A549 (cell line): ENCODE results near the gene NAA38. TPM values are rescaled to one million over a fixed set of nuclear protein-coding genes. Genes with fewer than 3 reads are reported as not detected.

Experiments used
- ATAC-seq, 2 experiments: fragments of 200-7000 bp in 1 of 2; fragments of >200 bp in 1 of 2; cut with Nextera tagmentation in 1 of 2; cut with Tn5 transposase in 1 of 2; 3 replicates each; pipeline versions ENCODE4 v1.8.0 to v1.9.1; 2018 to 2020; ENCODE audit warnings: mild to moderate bottlenecking in 1 of 2, moderate library complexity in 1 of 2
- CTCF ChIA-PET: fragments of 300-600 bp; sonication (Branson Sonifier 250); formaldehyde crosslinking; extraction: SDS; loops from one replicate; lab custom pipeline; 2021; ENCODE audit warnings: antibody characterized with exemption, inconsistent platforms; lab: Yijun Ruan, JAX
- POLR2A ChIA-PET: fragments of 350-600 bp; formaldehyde crosslinking; extraction: SDS; loops from one replicate; lab custom pipeline; 2021; ENCODE audit warnings: antibody characterized with exemption, inconsistent platforms; lab: Yijun Ruan, JAX
- DNase-seq, 2 experiments: peaks; one replicate each; pipeline versions ENCODE4 v3.0.0 to v3.0.0-alpha.2; 2011 to 2016; ENCODE audit warnings: low read depth in 1 of 2, low spot score in 1 of 2
- FAIRE-seq: peaks from 2 replicates; lab custom pipeline; 2011; peaks lifted over from hg19 to GRCh38; lab: Jason Lieb, UNC
- H3K27ac ChIP-seq, 2 experiments: fragments of >200 bp; sonication (Bioruptor Twin); formaldehyde crosslinking; 3 replicates each; pipeline ENCODE4 v1.5.1; 2016 to 2017
- H3K4me1 ChIP-seq: fragments of >200 bp; sonication (Bioruptor Twin); formaldehyde crosslinking; 3 replicates; pipeline ENCODE4 v1.6.1; 2016
- H3K4me2 ChIP-seq: fragments of >200 bp; sonication (Bioruptor Twin); formaldehyde crosslinking; 3 replicates; pipeline ENCODE4 v1.6.1; 2016
- H3K4me3 ChIP-seq: fragments of >200 bp; sonication (Bioruptor Twin); formaldehyde crosslinking; 3 replicates; pipeline ENCODE4 v1.5.1; 2016
- H3K9me3 ChIP-seq: fragments of >200 bp; sonication (Bioruptor Twin); formaldehyde crosslinking; 3 replicates; pipeline ENCODE4 v1.6.1; 2016
- CBX2 ChIP-seq: fragments of 200-600 bp; sonication (generic); IDR thresholded peaks from 2 replicates; pipeline ENCODE4 v1.6.1; 2016; ENCODE audit warnings: low read depth, mild to moderate bottlenecking, borderline replicate concordance
- CEBPB ChIP-seq, 2 experiments: fragments of >200 bp in 1 of 2; sonication (Bioruptor Twin) in 1 of 2; formaldehyde crosslinking in 1 of 2; IDR thresholded peaks; 2 replicates each; pipeline ENCODE4 v1.6.1; 2012 to 2016
- CHD4 ChIP-seq: fragments of 200-600 bp; sonication (generic); IDR thresholded peaks from 2 replicates; pipeline ENCODE4 v1.6.1; 2016; ENCODE audit warnings: antibody characterized with exemption, mild to moderate bottlenecking, borderline replicate concordance
- E2F6 ChIP-seq: IDR thresholded peaks from 2 replicates; pipeline ENCODE4 v1.6.1; 2012; ENCODE audit warnings: low read depth, borderline replicate concordance
- EHF ChIP-seq: fragments of 250-450 bp; sonication (Bioruptor Pico); IDR thresholded peaks from 2 replicates; pipeline ENCODE4 v1.5.0; 2020; ENCODE audit warnings: mild to moderate bottlenecking
- EP300 ChIP-seq, 2 experiments: fragments of >200 bp; sonication (Bioruptor Twin); formaldehyde crosslinking; IDR thresholded peaks; 2 replicates in 1 of 2; 3 replicates in 1 of 2; pipeline ENCODE4 v1.6.1; 2016 to 2017
- ESRRA ChIP-seq: fragments of 150-350 bp; IDR thresholded peaks from 2 replicates; pipeline ENCODE4 v1.6.1; 2014; ENCODE audit warnings: mild to moderate bottlenecking, low read length, borderline replicate concordance
- FOSB ChIP-seq: fragments of 250-450 bp; sonication (Bioruptor Pico); IDR thresholded peaks from 2 replicates; pipeline ENCODE4 v1.5.0; 2020; ENCODE audit warnings: mild to moderate bottlenecking, moderate library complexity
- FOSL2 ChIP-seq, 2 experiments: fragments of 450-650 bp in 1 of 2; fragments of >200 bp in 1 of 2; sonication (Bioruptor Twin) in 1 of 2; formaldehyde crosslinking; IDR thresholded peaks; 2 replicates each; pipeline versions ENCODE4 v1.5.0 to v1.6.1; 2016 to 2020; ENCODE audit warnings: mild to moderate bottlenecking in 1 of 2, moderate library complexity in 1 of 2
- FOXS1 ChIP-seq: fragments of 250-450 bp; sonication (Bioruptor Pico); IDR thresholded peaks from 2 replicates; pipeline ENCODE4 v1.5.0; 2020; ENCODE audit warnings: mild to moderate bottlenecking, moderate library complexity
- GATA3 ChIP-seq: IDR thresholded peaks from 2 replicates; pipeline ENCODE4 v1.6.1; 2012; ENCODE audit warnings: borderline replicate concordance
- HMGXB4 ChIP-seq: fragments of 250-450 bp; sonication (Bioruptor Pico); IDR thresholded peaks from 2 replicates; pipeline ENCODE4 v1.5.0; 2021; ENCODE audit warnings: mild to moderate bottlenecking, moderate library complexity, borderline replicate concordance
- HOXA7 ChIP-seq: fragments of 250-450 bp; sonication (Bioruptor Pico); IDR thresholded peaks from 2 replicates; pipeline ENCODE4 v1.5.0; 2020; ENCODE audit warnings: mild to moderate bottlenecking, moderate library complexity
- HOXB13 ChIP-seq: fragments of 250-450 bp; sonication (Bioruptor Pico); IDR thresholded peaks from 2 replicates; pipeline ENCODE4 v1.5.0; 2020; ENCODE audit warnings: low read depth, mild to moderate bottlenecking, moderate library complexity
- JUN ChIP-seq, 2 experiments: fragments of >200 bp; sonication (Bioruptor Twin); formaldehyde crosslinking; IDR thresholded peaks; 2 replicates in 1 of 2; 3 replicates in 1 of 2; pipeline ENCODE4 v1.6.1; 2016 to 2017
- KDM1A ChIP-seq: fragments of 200-600 bp; sonication (generic); IDR thresholded peaks from 2 replicates; pipeline ENCODE4 v1.6.1; 2016; ENCODE audit warnings: low read depth, mild to moderate bottlenecking
- KDM5A ChIP-seq: fragments of 200-600 bp; sonication (generic); IDR thresholded peaks from 2 replicates; pipeline ENCODE4 v1.6.1; 2016; ENCODE audit warnings: antibody characterized with exemption, mild to moderate bottlenecking
- MAFK ChIP-seq: fragments of 450-650 bp; IDR thresholded peaks from 2 replicates; pipeline ENCODE4 v1.6.1; 2014; ENCODE audit not compliant: partially characterized antibody
- MAX ChIP-seq: IDR thresholded peaks from 2 replicates; pipeline ENCODE4 v1.6.1; 2012
- NFE2L2 ChIP-seq: fragments of 150-350 bp; conservative IDR thresholded peaks from 2 replicates; pipeline ENCODE4 v1.6.1; 2014; ENCODE audit warnings: low read length
- NR3C1 ChIP-seq: fragments of >200 bp; sonication (Bioruptor Twin); formaldehyde crosslinking; IDR thresholded peaks from 3 replicates; pipeline ENCODE4 v1.6.1; 2017
- PHF8 ChIP-seq: fragments of 200-600 bp; sonication (generic); IDR thresholded peaks from 2 replicates; pipeline ENCODE4 v1.6.1; 2016; ENCODE audit warnings: low read depth, mild to moderate bottlenecking, antibody characterized with exemption, moderate library complexity, borderline replicate concordance
- POLR2AphosphoS2 ChIP-seq: conservative IDR thresholded peaks from 2 replicates; pipeline ENCODE4 v1.6.1; 2012; ENCODE audit warnings: low read length, improper control_type of control experiment, inconsistent platforms
- RAD21 ChIP-seq, 2 experiments: fragments of >200 bp in 1 of 2; sonication (Bioruptor Twin) in 1 of 2; formaldehyde crosslinking in 1 of 2; IDR thresholded peaks in 1 of 2; conservative IDR thresholded peaks in 1 of 2; 2 replicates in 1 of 2; 3 replicates in 1 of 2; pipeline ENCODE4 v1.6.1; 2012 to 2018; ENCODE audit warnings: inconsistent platforms in 1 of 2
- RARB ChIP-seq: fragments of 250-450 bp; sonication (Bioruptor Pico); IDR thresholded peaks from 2 replicates; pipeline ENCODE4 v1.8.0; 2021; ENCODE audit warnings: mild to moderate bottlenecking, moderate library complexity
- RCOR1 ChIP-seq: fragments of 150-350 bp; IDR thresholded peaks from 2 replicates; pipeline ENCODE4 v1.6.1; 2014; ENCODE audit warnings: antibody characterized with exemption, low read length, low read depth
- REST ChIP-seq: fragments of 200-600 bp; sonication (generic); IDR thresholded peaks from 2 replicates; pipeline ENCODE4 v1.6.1; 2016; ENCODE audit warnings: antibody characterized with exemption, mild to moderate bottlenecking, moderate library complexity
- RNF2 ChIP-seq: fragments of 200-600 bp; sonication (generic); IDR thresholded peaks from 2 replicates; pipeline ENCODE4 v1.6.1; 2016; ENCODE audit warnings: low read depth, mild to moderate bottlenecking, antibody characterized with exemption, moderate library complexity, borderline replicate concordance
- SMC3 ChIP-seq: fragments of >200 bp; sonication (Bioruptor Twin); formaldehyde crosslinking; IDR thresholded peaks from 3 replicates; pipeline ENCODE4 v1.6.1; 2018; ENCODE audit warnings: inconsistent platforms
- SREBF2 ChIP-seq: fragments of 450-650 bp; IDR thresholded peaks from 2 replicates; pipeline ENCODE4 v1.6.1; 2014; ENCODE audit warnings: mild to moderate bottlenecking, moderate library complexity
- TFCP2L1 ChIP-seq: fragments of 250-450 bp; sonication (Bioruptor Pico); IDR thresholded peaks from 2 replicates; pipeline ENCODE4 v1.5.0; 2021; ENCODE audit warnings: mild to moderate bottlenecking
- ZFP36 ChIP-seq: fragments of 450-650 bp; IDR thresholded peaks from 2 replicates; pipeline ENCODE4 v1.6.1; 2014; ENCODE audit warnings: borderline replicate concordance; ENCODE audit not compliant: partially characterized antibody
- ZNF302 ChIP-seq: fragments of 250-450 bp; sonication (Bioruptor Pico); IDR thresholded peaks from 2 replicates; pipeline ENCODE4 v1.9.0; 2021; ENCODE audit warnings: inconsistent platforms, mild to moderate bottlenecking, moderate library complexity
- ZSCAN20 ChIP-seq: fragments of 250-450 bp; sonication (Bioruptor Pico); IDR thresholded peaks from 2 replicates; pipeline ENCODE4 v1.8.0; 2022; ENCODE audit warnings: mild to moderate bottlenecking, moderate library complexity
- WGBS: methylation state at CpG from one replicate; pipeline ENCODE4 v1.1.6; 2017; ENCODE audit errors: missing lambda C conversion rate; 5-methylcytosine and 5-hydroxymethylcytosine counted together
- polyA plus RNA-seq, 4 experiments: library from polyadenylated mRNA; depleted of rRNA in 3 of 4; stranded (reverse); fragments of >200 nt; fragmentation: RNase III in 1 of 4; extraction: RNeasy Plus Mini Kit Qiagen cat#74134 plus additional on column Dnase treatment in 1 of 4; gene quantifications; 2 replicates in 3 of 4; 3 replicates in 1 of 4; pipeline ENCODE4 v1.2.3, GENCODE V29; 2011 to 2017

Gene NAA38
- polyA plus RNA-seq, 2 of the 4 experiments (the other 2 are of a cell fraction): 102 to 287 TPM

- FAIRE-seq (no peak), ATAC-seq (peak; percentile 52 to 58), DNase-seq (peak; percentile 75 to 98)
- H3K4me1 ChIP-seq: peaks cover 23% of the 10 kb centered on the region
- H3K4me3 ChIP-seq: peak within 1 kb of the TSS; percentile 69
- CTCF ChIA-PET: interaction anchor here (0.5 to 14.5 kb wide), 38 partner anchors 13 to 675 kb away, joined by 3 to 339 read pairs (median 6); partner anchors contain the start of gene KDM6B
- peak within 1 kb of the TSS; percentile 91 to 98 for H3K27ac ChIP-seq
- peak within 1 kb of the TSS; percentile 99 for H3K4me2 ChIP-seq
- under 1% methylated on average over 39 of the region's 48 CpGs for WGBS
- POLR2A ChIA-PET: interaction anchor here (0.6 to 2.7 kb wide), 25 partner anchors 9 to 274 kb away, joined by 3 to 65 read pairs (median 5); partner anchors contain the start of genes CHD3, CNTROB, KDM6B and MPDU1
- H3K9me3 ChIP-seq: no peaks in the 10 kb centered on the region
- TF ChIP-seq KDM5A (peak; percentile 19; the same call in 1 of the 2 replicates), EHF (CRISPR knock-in tag) (no peak), SMC3 (no peak), GATA3 (peak; percentile 98), E2F6 (peak; percentile 28; the same call in 1 of the 2 replicates), MAX (peak; percentile 97), ZSCAN20 (CRISPR knock-in tag) (no peak), HOXB13 (CRISPR knock-in tag) (no peak), RNF2 (no peak), TFCP2L1 (peak; percentile 16; the same call in 1 of the 2 replicates), KDM1A (no peak), CEBPB (IDR thresholded peaks at IDR 0.05) (no peak; a peak in 1 of 4 replicates), MAFK (no peak), JUN (IDR thresholded peaks at IDR 0.05) (peak; percentile 66 to 73), FOXS1 (no peak), PHF8 (peak; percentile 14), EP300 (IDR thresholded peaks at IDR 0.05) (no peak), RCOR1 (no peak), NFE2L2 (no peak), FOSL2 (IDR thresholded peaks at IDR 0.05) (no peak), FOSL2 (CRISPR knock-in tag; IDR thresholded peaks at IDR 0.05) (no peak), ZFP36 (no peak), ZNF302 (CRISPR knock-in tag) (no peak), CBX2 (no peak), CHD4 (no peak), HMGXB4 (CRISPR knock-in tag) (no peak; the same call in 1 of the 2 replicates), HOXA7 (CRISPR knock-in tag) (no peak), POLR2AphosphoS2 (peak; percentile 46; the same call in 1 of the 2 replicates), NR3C1 (no peak), ESRRA (no peak), RARB (CRISPR knock-in tag) (no peak), REST (peak; percentile 49; the same call in 1 of the 2 replicates), FOSB (peak; percentile 14; the same call in 1 of the 2 replicates), SREBF2 (no peak), RAD21 (conservative IDR thresholded peaks at IDR 0.05 in 1 of 2, IDR thresholded peaks at IDR 0.05 in 1 of 2) (peak in 1 of 2 experiments; percentile 9; a peak in 1 of 5 replicates)
Measured at GRCh38 chr17:7857713-7858521, 558 bp upstream of the NAA38 start, which contains the start of gene CYB5D1. Gene CYB5D1, plus strand, starts transcription at chr17:7858003. Its CDS starts 132 bp downstream, at chr17:7858135.
